CD4-positive, CD25-positive, alpha-beta regulatory T cell (primary cell): ENCODE measurements around the gene MRPS14. TPM values are rescaled to one million over a fixed set of nuclear protein-coding genes. Genes with fewer than 3 reads are reported as not detected.
"Not testable (repeated sequence)": the region's sequence is repeated elsewhere in the genome, so short reads cannot be mapped to it uniquely, and the experiment has no call there.

Experiments
- ATAC-seq, 2 donors: fragments of 150-1000 bp; cut with Tn5 transposase; one replicate each; pipeline ENCODE4 v1.10.0; 2021; ENCODE audit warnings: low read depth in 2 of 2, moderate number of reproducible peaks in 2 of 2, moderate library complexity in 1 of 2
- DNase-seq, 3 donors: peaks; one replicate each; pipeline versions ENCODE4 v3.0.0 to v3.0.0-alpha.2; 2012 to 2022; ENCODE audit warnings: mixed read lengths in 1 of 3
- H3K27ac ChIP-seq: one replicate; pipeline ENCODE4 v1.7.0; 2013; ENCODE audit warnings: mild to moderate bottlenecking, low read length; ENCODE audit not compliant: insufficient read depth, poor library complexity, severe bottlenecking
- H3K27me3 ChIP-seq: one replicate; pipeline ENCODE4 v1.7.0; 2013; ENCODE audit warnings: low read length; ENCODE audit not compliant: control insufficient read depth, insufficient read depth
- H3K36me3 ChIP-seq: one replicate; pipeline ENCODE4 v1.7.0; 2013; ENCODE audit warnings: mild to moderate bottlenecking, low read length, moderate library complexity; ENCODE audit not compliant: control insufficient read depth, insufficient read depth
- H3K4me1 ChIP-seq: 2 replicates; pipeline ENCODE4 v1.7.0; 2013; ENCODE audit warnings: mild to moderate bottlenecking, low read length; ENCODE audit not compliant: insufficient read depth, control insufficient read depth, poor library complexity, severe bottlenecking
- H3K4me3 ChIP-seq: one replicate; pipeline ENCODE4 v1.7.0; 2013; ENCODE audit warnings: low read depth, mild to moderate bottlenecking, low read length, moderate library complexity
- H3K9me3 ChIP-seq, 2 experiments: 1 replicate in 1 of 2; 2 replicates in 1 of 2; pipeline ENCODE4 v1.7.0; 2013; ENCODE audit warnings: low read length in 2 of 2, mild to moderate bottlenecking in 1 of 2, moderate library complexity in 1 of 2; ENCODE audit not compliant: control insufficient read depth in 2 of 2
- H3K27ac Mint-ChIP-seq, 3 donors: one replicate each; pipeline ENCODE4 v1.8.0; 2020 to 2022; ENCODE audit warnings: mild to moderate bottlenecking in 3 of 3, mixed read lengths in 3 of 3, moderate library complexity in 2 of 3
- H3K27me3 Mint-ChIP-seq: one replicate; pipeline ENCODE4 v1.8.0; 2022; ENCODE audit warnings: mild to moderate bottlenecking, mixed read lengths
- H3K36me3 Mint-ChIP-seq: one replicate; pipeline ENCODE4 v1.8.0; 2020; ENCODE audit warnings: mixed read lengths
- H3K4me1 Mint-ChIP-seq, 4 donors: one replicate each; pipeline ENCODE4 v1.8.0; 2020 to 2022; ENCODE audit warnings: mixed read lengths in 4 of 4, mild to moderate bottlenecking in 1 of 4
- H3K4me3 Mint-ChIP-seq, 4 donors: one replicate each; pipeline ENCODE4 v1.8.0; 2020 to 2022; ENCODE audit warnings: mild to moderate bottlenecking in 4 of 4, mixed read lengths in 4 of 4, moderate library complexity in 3 of 4
- H3K9me3 Mint-ChIP-seq, 7 donors: one replicate each; pipeline ENCODE4 v1.8.0; 2020 to 2022; ENCODE audit warnings: mixed read lengths in 7 of 7, mild to moderate bottlenecking in 3 of 7, moderate library complexity in 2 of 7
- polyA plus RNA-seq, 4 donors: library from polyadenylated mRNA; unstranded; fragments of 300-500 nt; fragmentation: Illumina TruSeq; gene quantifications; one replicate each; pipeline ENCODE4 v1.2.3, GENCODE V29; 2021
- total RNA-seq: library from RNA; stranded (reverse); gene quantifications from one replicate; pipeline ENCODE4 v1.2.3, GENCODE V29; 2022

Gene MRPS14
- total and polyA plus RNA-seq, 5 donors from 2014 or later: 15.2 to 83.8 (median 71.7) TPM

GRCh38 chr1:175040324-175040879 is 17.2 kb upstream of the MRPS14 start:
- no peaks in the 10 kb centered on the region for H3K4me1 Mint-ChIP-seq
- H3K27ac ChIP-seq: no peak overlapping the region
- H3K27ac Mint-ChIP-seq: no peak overlapping the region

GRCh38 chr1:175037416-175037815 is 14.2 kb upstream of the MRPS14 start:
- Histone ChIP-seq H3K27me3 (peaks cover 12% of the 10 kb centered on the region), H3K27ac (no peak overlapping the region), H3K9me3 (no peaks in the 10 kb centered on the region), H3K4me1 (no peaks in the 10 kb centered on the region), H3K4me3 (no peak overlapping the region), H3K36me3 (no peaks in the 10 kb centered on the region)
- Mint-ChIP-seq H3K27ac (no peak overlapping the region), H3K4me3 (no peak overlapping the region), H3K36me3 (no peaks in the 10 kb centered on the region), H3K27me3 (peaks cover 21% of the 10 kb centered on the region), H3K4me1 (no peaks in the 10 kb centered on the region), H3K9me3 (peaks cover 0 to 1% (median 0%) of the 10 kb centered on the region in 7 donors)
- DNase-seq (no peak), ATAC-seq (no peak)

More at GRCh38 chr1:175040324-175040879, 17.2 kb upstream of the MRPS14 start:
- Histone ChIP-seq H3K9me3 (no peaks in the 10 kb centered on the region), H3K4me1 (no peaks in the 10 kb centered on the region), H3K27me3 (peaks cover 14% of the 10 kb centered on the region), H3K36me3 (no peaks in the 10 kb centered on the region), H3K4me3 (no peak overlapping the region)
- peaks cover 36% of the 10 kb centered on the region for H3K27me3 Mint-ChIP-seq
- no peaks in the 10 kb centered on the region for H3K36me3 Mint-ChIP-seq
- H3K9me3 Mint-ChIP-seq: peaks cover 0 to 1% (median 0%) of the 10 kb centered on the region in 7 donors
- no peak for ATAC-seq
- no peak for DNase-seq
- H3K4me3 Mint-ChIP-seq: no peak overlapping the region

- DNase-seq: no peak
- no peaks in the 10 kb centered on the region for H3K36me3 Mint-ChIP-seq
- H3K9me3 Mint-ChIP-seq: peaks cover 0 to 1% (median 0%) of the 10 kb centered on the region in 7 donors
- no peak overlapping the region for H3K4me3 Mint-ChIP-seq
- H3K4me1 ChIP-seq: no peaks in the 10 kb centered on the region
- no peak overlapping the region for H3K4me3 ChIP-seq
- H3K27ac Mint-ChIP-seq: no peak overlapping the region
- no peaks in the 10 kb centered on the region for H3K36me3 ChIP-seq
- peaks cover 21% of the 10 kb centered on the region for H3K27me3 Mint-ChIP-seq
- no peaks in the 10 kb centered on the region for H3K4me1 Mint-ChIP-seq
- ATAC-seq: no peak
- no peaks in the 10 kb centered on the region for H3K9me3 ChIP-seq
- peaks cover 12% of the 10 kb centered on the region for H3K27me3 ChIP-seq
- H3K27ac ChIP-seq: no peak overlapping the region
These were observed 13.3 kb upstream of the MRPS14 start for GRCh38 chr1:175036476-175036875.

DNA sequence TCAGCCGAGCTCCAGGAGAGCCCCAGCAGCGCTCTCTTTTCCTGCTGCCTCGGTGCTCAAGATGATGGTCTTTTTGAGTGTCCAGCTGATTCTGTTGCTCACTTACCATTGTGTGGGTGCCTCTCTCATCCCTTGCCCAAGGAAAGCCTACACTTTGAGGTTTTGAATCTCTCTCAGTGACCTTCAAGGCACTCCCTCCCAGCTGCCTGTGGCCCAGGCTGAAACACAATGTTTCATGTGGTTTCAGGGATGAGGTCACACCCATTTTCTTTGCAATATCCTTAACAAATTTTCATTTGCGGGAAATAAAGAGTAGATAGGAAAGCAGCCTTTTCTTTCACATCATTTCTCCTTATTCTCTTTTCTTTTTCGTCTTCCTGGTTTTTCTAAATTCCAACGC is 12.6 kb upstream of the MRPS14 start:
- H3K36me3 ChIP-seq: no peaks in the 10 kb centered on the region
- DNase-seq (no peak), ATAC-seq (no peak)
- H3K27me3 Mint-ChIP-seq: peaks cover 21% of the 10 kb centered on the region
- no peaks in the 10 kb centered on the region for H3K9me3 ChIP-seq
- peaks cover 0 to 1% (median 0%) of the 10 kb centered on the region in 7 donors for H3K9me3 Mint-ChIP-seq
- H3K27me3 ChIP-seq: peaks cover 12% of the 10 kb centered on the region
- H3K4me3 ChIP-seq: no peak overlapping the region
- H3K4me1 Mint-ChIP-seq: no peaks in the 10 kb centered on the region
- no peaks in the 10 kb centered on the region for H3K4me1 ChIP-seq
- H3K36me3 Mint-ChIP-seq: no peaks in the 10 kb centered on the region
- no peak overlapping the region for H3K27ac ChIP-seq
- no peak overlapping the region for H3K4me3 Mint-ChIP-seq
- no peak overlapping the region for H3K27ac Mint-ChIP-seq

DNA sequence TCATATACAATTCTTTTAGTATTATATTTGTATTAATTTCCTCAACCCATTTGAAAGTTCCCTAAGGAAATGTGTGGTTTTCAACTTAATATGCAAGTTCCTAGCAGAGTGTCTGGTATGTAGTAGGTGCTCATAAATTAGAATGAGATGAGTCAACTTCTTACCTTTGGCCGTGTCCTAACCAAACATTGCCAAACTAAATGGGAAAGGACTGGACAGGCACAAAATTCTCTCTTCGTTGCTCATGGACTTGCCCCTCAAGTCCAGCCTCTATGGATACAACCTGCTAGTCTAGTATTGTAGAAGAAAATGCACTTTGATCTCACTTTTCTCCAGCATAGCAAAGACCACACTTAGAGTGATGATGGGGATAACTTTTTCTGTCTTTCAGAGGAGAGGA is 11.6 kb upstream of the MRPS14 start:
- Mint-ChIP-seq H3K27me3 (peaks cover 17% of the 10 kb centered on the region), H3K36me3 (no peaks in the 10 kb centered on the region), H3K9me3 (peaks cover 0 to 1% (median 0%) of the 10 kb centered on the region in 7 donors), H3K4me3 (no peak overlapping the region), H3K4me1 (peaks cover 0 to 3% (median under 1%) of the 10 kb centered on the region in 4 donors), H3K27ac (no peak overlapping the region)
- no peaks in the 10 kb centered on the region for H3K4me1 ChIP-seq
- H3K9me3 ChIP-seq: no peaks in the 10 kb centered on the region
- H3K36me3 ChIP-seq: no peaks in the 10 kb centered on the region
- no peak for DNase-seq
- no peak overlapping the region for H3K27ac ChIP-seq
- H3K27me3 ChIP-seq: peaks cover 9% of the 10 kb centered on the region
- ATAC-seq: no peak
- H3K4me3 ChIP-seq: no peak overlapping the region

GRCh38 chr1:175033953-175034352 is 10.7 kb upstream of the MRPS14 start:
- DNase-seq (no peak), ATAC-seq (no peak)
- H3K9me3 Mint-ChIP-seq: no peaks in the 10 kb centered on the region
- Histone ChIP-seq H3K4me3 (no peak overlapping the region), H3K27me3 (peaks cover 4% of the 10 kb centered on the region), H3K4me1 (no peaks in the 10 kb centered on the region), H3K9me3 (no peaks in the 10 kb centered on the region), H3K27ac (no peak overlapping the region), H3K36me3 (no peaks in the 10 kb centered on the region)
- no peak overlapping the region for H3K4me3 Mint-ChIP-seq
- peaks cover 17% of the 10 kb centered on the region for H3K27me3 Mint-ChIP-seq
- peaks cover 0 to 9% (median 6%) of the 10 kb centered on the region in 4 donors for H3K4me1 Mint-ChIP-seq
- H3K36me3 Mint-ChIP-seq: no peaks in the 10 kb centered on the region
- H3K27ac Mint-ChIP-seq: peak overlapping the region in 1 of 3 donors; percentile 19

- ATAC-seq (no peak), DNase-seq (no peak)
- Histone ChIP-seq H3K36me3 (peaks cover 3% of the 10 kb centered on the region), H3K27me3 (no peaks in the 10 kb centered on the region), H3K9me3 (no peaks in the 10 kb centered on the region), H3K4me3 (no peak overlapping the region), H3K4me1 (peaks cover 19% of the 10 kb centered on the region), H3K27ac (no peak overlapping the region)
- Mint-ChIP-seq H3K4me1 (peaks cover 29 to 45% (median 33%) of the 10 kb centered on the region in 4 donors), H3K36me3 (peaks cover 4% of the 10 kb centered on the region), H3K27me3 (no peaks in the 10 kb centered on the region), H3K9me3 (peaks cover 0 to 2% (median 0%) of the 10 kb centered on the region in 7 donors), H3K27ac (peak overlapping the region; percentile 92 to 96 (median 94)), H3K4me3 (peak overlapping the region; percentile 49 to 91 (median 82))
These were observed 1.5 kb upstream of the MRPS14 start for GRCh38 chr1:175024773-175025172.

GRCh38 chr1:175023922-175024242 is 657 bp upstream of the MRPS14 start:
- H3K4me3 Mint-ChIP-seq: peak overlapping the region; percentile 90 to 96 (median 91)
- Histone ChIP-seq H3K4me3 (peak overlapping the region; percentile 99), H3K4me1 (peaks cover 19% of the 10 kb centered on the region), H3K27ac (peak overlapping the region; percentile 91)
- DNase-seq, H3K36me3 Mint-ChIP-seq, H3K9me3 ChIP-seq, H3K27me3 Mint-ChIP-seq, ATAC-seq, H3K36me3 ChIP-seq, H3K27me3 ChIP-seq, H3K9me3 Mint-ChIP-seq: not testable (repeated sequence)
- peak overlapping the region; percentile 94 to 97 (median 96) for H3K27ac Mint-ChIP-seq
- H3K4me1 Mint-ChIP-seq: peaks cover 26 to 43% (median 31%) of the 10 kb centered on the region in 4 donors
